ENCODE data around the gene GMPPB.

GMPPB gene

DNA sequence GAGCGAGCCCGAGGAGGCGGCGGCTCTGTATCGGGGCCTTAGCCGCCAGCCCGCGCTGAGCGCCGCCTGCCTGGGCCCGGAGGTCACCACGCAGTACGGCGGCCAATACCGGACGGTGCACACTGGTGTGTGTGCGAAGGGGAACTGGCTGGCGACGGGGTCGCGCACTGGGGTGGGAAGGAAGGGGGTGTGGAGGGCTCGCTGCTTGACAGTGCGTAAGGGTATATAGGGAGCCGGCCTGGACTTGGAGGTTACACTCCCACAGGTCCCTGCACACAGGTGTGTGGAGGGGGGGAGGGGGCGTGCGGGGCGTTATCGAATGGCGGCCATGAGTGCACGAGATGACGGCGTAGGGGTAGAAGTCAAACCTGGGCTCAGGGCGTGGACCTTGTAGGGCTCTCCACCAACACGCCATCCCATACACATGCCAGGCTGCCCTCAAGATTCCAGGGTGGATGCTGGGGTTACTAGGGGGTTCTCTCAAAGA, 49.2 kb downstream of the GMPPB start:
- DNase-seq (ENCODE audit: insufficient read length, low spot score) (no peak), FAIRE-seq (no peak)

DNA sequence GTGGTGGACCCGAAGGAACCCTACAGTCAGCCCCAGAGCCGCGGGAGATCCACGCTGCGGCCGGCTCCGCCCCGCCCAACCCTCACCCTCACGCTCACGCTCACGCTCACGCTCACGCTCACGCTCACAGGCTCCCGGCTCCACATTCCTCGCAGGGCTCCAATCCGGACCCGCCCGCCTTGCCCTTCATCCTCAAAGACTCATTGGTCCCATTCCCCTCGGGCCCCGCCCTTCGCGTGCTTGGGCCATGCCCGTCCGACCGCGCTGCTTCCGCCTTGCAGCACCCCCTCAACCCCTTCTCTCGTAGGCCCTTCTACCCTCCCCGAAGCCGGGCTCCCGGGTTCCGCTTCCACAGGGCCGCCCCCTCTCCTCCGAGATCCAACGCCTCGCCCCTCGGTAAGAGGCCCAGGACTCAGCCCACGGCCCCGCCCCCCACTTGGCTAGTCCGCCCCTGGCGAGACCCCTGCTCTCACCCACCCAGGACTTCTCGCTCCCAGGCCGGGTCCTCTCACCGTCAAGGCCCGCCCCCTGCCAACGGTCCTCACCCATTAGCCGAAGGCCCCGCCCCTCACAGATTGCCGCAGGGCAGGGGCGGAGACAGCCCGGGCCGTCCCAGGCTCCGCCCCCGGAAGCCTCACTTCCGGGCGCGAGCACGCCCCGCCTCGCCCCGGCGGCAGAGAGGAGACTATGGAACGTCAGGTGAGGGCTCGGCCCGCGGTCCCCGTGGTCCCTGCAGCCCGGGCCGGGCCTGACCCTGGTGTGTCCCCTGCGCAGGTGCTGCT, 49.8 kb downstream of the GMPPB start, which contains the start of gene APEH:
Gene APEH, plus strand, starts transcription at position 637 of the 782 bp plus-strand sequence. Its CDS starts 51 bp downstream, at position 688.
- FAIRE-seq, result peak; percentile 96
- peak; percentile 96 for DNase-seq (ENCODE audit: insufficient read length, low spot score)

DNA sequence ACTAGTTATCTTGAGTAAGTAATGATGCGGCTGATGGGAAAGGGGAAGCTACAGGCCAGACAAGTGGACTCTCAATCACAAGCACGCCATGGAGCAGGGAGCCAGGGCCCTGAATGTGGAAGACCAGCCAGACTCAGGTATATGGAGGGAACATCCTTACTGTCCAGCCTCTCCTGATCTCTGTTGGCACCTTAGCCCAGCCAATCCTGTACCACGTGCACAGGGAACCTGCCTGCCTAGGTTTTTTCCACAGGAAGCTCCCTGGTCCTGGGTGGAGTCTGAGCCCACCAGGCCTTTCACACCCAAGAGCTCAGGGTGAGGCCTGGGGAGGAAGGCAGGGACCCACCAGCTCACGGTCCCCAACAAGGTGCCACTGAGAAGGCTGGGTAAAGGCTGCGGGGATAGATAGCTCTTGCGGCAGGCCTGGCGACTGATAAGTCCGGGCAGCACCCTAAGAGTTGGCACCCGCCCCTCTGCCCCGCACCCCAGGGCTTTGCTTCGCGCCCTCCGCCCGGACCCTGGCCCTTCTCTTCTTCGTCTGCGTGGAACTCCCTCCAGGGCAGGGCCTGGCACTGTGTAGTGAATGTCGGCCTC, 50.5 kb downstream of the GMPPB start:
- DNase-seq (ENCODE audit: insufficient read length, low spot score), result no peak
- FAIRE-seq, result no peak

DNA sequence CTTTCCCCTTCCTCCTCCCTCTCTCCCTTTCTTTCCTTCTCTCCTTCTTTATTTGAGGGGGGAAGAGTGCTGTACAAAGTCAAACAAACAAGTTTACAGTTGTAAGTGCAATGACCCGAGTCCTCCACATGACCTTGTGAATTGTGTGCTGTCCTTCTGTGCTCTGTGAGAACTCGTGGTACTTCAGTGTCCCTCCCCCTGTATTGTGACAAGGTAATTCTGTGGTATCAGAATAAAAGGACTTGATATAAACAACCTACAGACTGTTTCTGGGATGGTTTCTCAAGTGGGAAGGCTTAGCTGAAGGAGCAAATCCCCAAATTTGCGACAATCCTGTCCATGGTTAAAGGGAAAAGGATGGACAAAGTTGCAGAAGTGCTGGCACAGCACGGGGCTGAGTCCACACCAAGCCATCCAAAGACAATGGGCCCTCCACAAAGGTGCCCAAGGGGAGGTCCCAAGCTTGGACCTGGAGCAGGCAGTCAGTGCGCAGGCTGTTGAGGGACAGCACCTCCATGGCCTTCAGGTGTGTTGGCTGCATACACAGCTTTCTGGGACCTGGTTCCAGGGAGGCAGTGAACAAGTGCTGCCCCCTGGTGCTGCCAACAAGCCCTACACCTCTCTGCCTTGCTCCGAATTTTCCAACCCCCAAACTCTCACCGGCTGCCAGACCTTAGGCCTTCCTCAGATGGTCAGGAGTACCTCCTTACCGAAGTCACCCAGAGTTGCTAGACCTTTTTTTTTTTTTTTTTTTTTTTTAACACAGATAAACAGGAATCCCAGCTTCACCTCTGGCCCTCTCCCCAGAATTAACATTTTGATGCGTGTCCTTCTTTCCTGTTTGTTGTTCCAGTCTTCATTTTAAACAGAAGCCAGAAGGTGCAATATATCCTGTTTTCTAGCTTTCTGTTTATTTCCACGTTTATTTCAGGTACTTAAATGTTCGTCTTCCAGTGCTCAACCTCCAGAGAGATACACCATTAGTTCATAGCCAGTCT, 52.2 kb downstream of the GMPPB start:
- DNase-seq (ENCODE audit: insufficient read length, low spot score) (peak; percentile 77), FAIRE-seq (peak; percentile 85)

DNA sequence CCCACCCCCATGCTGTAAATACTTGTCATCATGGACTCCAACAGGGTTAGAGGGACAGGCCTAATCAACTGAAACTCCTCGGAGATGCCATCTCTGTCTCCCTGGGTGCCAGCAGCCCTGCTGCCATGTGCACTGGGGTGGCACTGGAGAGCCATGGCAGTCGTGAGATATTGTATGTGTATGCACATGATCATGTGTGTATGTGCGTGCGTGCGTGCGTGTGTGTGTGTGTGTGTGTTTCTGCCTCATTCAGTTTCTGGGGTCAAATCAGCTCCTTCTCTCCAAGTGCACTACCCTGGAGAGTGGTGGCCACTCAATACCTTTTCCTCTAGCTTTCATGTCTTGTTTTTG, 52.8 kb downstream of the GMPPB start:
- DNase-seq (ENCODE audit: insufficient read length, low spot score) (no peak), FAIRE-seq (peak; percentile 57)

Measured in HTR-8/SVneo (cell line).